Right cardiac atrium (tissue), 5 donors: Measurements from ENCODE around the gene BCO2. TPM values are rescaled to one million over a fixed set of nuclear protein-coding genes. Genes with fewer than 3 reads are reported as not detected.

ENCODE experiments used
- ATAC-seq, 2 donors: fragments of 200-7000 bp; cut with Tn5 transposase; one replicate each; pipeline versions ENCODE4 v1.8.0 to v1.9.1; 2020; ENCODE audit warnings: moderate library complexity in 2 of 2, mild to moderate bottlenecking in 1 of 2
- DNase-seq, 3 donors: peaks; one replicate each; pipeline ENCODE4 v3.0.0-alpha.2; 2020
- H3K27ac ChIP-seq: one replicate; pipeline ENCODE4 v1.5.1; 2013; ENCODE audit warnings: mild to moderate bottlenecking, low read length, control low read depth, moderate library complexity
- H3K27me3 ChIP-seq: one replicate; pipeline ENCODE4 v1.6.1; 2013; ENCODE audit not compliant: control insufficient read depth, insufficient read depth
- H3K4me1 ChIP-seq: one replicate; pipeline ENCODE4 v1.6.1; 2013; ENCODE audit warnings: low read length; ENCODE audit not compliant: control insufficient read depth, insufficient read depth
- H3K4me3 ChIP-seq: one replicate; pipeline ENCODE4 v1.5.1; 2013; ENCODE audit warnings: low read length, control low read depth
- H3K9me3 ChIP-seq: one replicate; pipeline ENCODE4 v1.6.1; 2013; ENCODE audit warnings: low read length; ENCODE audit not compliant: control insufficient read depth
- WGBS: extraction: QIAGEN DNeasy Blood & Tissue Kit; methylation state at CpG from one replicate; pipeline ENCODE4 v1.1.7; 2013; 5-methylcytosine and 5-hydroxymethylcytosine counted together
- intact Hi-C, 4 donors: fragments of 100-400 bp; cut with DNase I; formaldehyde crosslinking; loops; one replicate each; pipeline versions ENCODE4 v1.11.0 to v1.14.0; 2022 to 2023
- long read RNA-seq, 4 donors: library from polyadenylated mRNA; unstranded; transcript quantifications; one replicate each; pipeline ENCODE4 v2.0.0, GENCODE V29; 2020 to 2021
- polyA plus RNA-seq: library from polyadenylated mRNA; stranded (reverse); fragments of 200-250 nt; gene quantifications from one replicate; pipeline ENCODE4 v1.2.3, GENCODE V29; 2013
- total RNA-seq, 4 donors: library from RNA; stranded (reverse); fragmentation: NEBNext Ultra II Directional; extraction: Animal tissue kit (Norgen Biotek cat#: 25700); gene quantifications; one replicate each; pipeline ENCODE4 v1.2.1, GENCODE V29; 2021
- donor health status: healthy with polysubstance abuse.
- donor health status: DM: no; HTN: yes; CAD: no.
- donor health status: DM: no; HTN: no; CAD: no.
- donor health status: DM: no; HTN: yes; CAD: no; lungs with severe emphysema.
- donor health status: DM: yes; HTN: yes; CAD: no.

The BCO2 gene
- total RNA-seq (100 to 1,000 TPM in 2 of 4 donors, 10 to 100 TPM in 2; 78.3 to 147 (median 96.8) TPM), polyA plus RNA-seq (70.8 TPM)
- long read RNA-seq, donor 1, transcript BCO2-203 (12 exons, 2,598 nt) = minor isoform, 8 of 120 reads
- long read RNA-seq, donor 1, transcript BCO2-202 (10 exons, 1,868 nt) = minor isoform, 7 of 120 reads
- long read RNA-seq, donor 1, transcript BCO2-201 (12 exons, 2,930 nt) = major isoform, 57 of 120 reads
- long read RNA-seq, donor 1, partial matches to known transcripts = 11 of 120 reads
- long read RNA-seq, donor 1, other reads (novel, unspliced or antisense) = 35 of 120 reads
- long read RNA-seq, donor 2, transcript BCO2-203 (12 exons, 2,598 nt) = minor isoform, 7 of 61 reads
- long read RNA-seq, donor 2, transcript BCO2-201 (12 exons, 2,930 nt) = major isoform, 29 of 61 reads
- long read RNA-seq, donor 2, partial matches to known transcripts = 1 of 61 reads
- long read RNA-seq, donor 2, other reads (novel, unspliced or antisense) = 21 of 61 reads
- long read RNA-seq, donor 3, transcript BCO2-201 (12 exons, 2,930 nt) = major isoform, 96 of 267 reads
- long read RNA-seq, donor 3, transcript BCO2-214 (11 exons, 1,647 nt) = minor isoform, 7 of 267 reads
- long read RNA-seq, donor 3, transcript BCO2-203 (12 exons, 2,598 nt) = minor isoform, 25 of 267 reads
- long read RNA-seq, donor 3, transcript BCO2-202 (10 exons, 1,868 nt) = minor isoform, 12 of 267 reads
- long read RNA-seq, donor 3, partial matches to known transcripts = 16 of 267 reads
- long read RNA-seq, donor 3, other reads (novel, unspliced or antisense) = 107 of 267 reads
- long read RNA-seq, donor 4, transcript BCO2-201 (12 exons, 2,930 nt) = major isoform, 13 of 33 reads
- long read RNA-seq, donor 4, partial matches to known transcripts = 2 of 33 reads
- long read RNA-seq, donor 4, other reads (novel, unspliced or antisense) = 7 of 33 reads

- peak; percentile 95 to 96 for ATAC-seq
Measured at GRCh38 chr11:112174789-112175598, at the start of gene BCO2. Gene BCO2, plus strand, starts transcription at chr11:112175512. Its CDS starts 90 bp downstream, at chr11:112175602.

GRCh38 chr11:112127056-112127455 is 48.3 kb upstream of the BCO2 start:
- Histone ChIP-seq H3K27me3 (no peaks in the 10 kb centered on the region), H3K4me1 (no peaks in the 10 kb centered on the region), H3K4me3 (no peak overlapping the region), H3K9me3 (no peaks in the 10 kb centered on the region), H3K27ac (no peak overlapping the region)
- ATAC-seq (no peak), DNase-seq (no peak)
- intact Hi-C loops = no loop called here
- 97% methylated on average over 2 of the region's 2 CpGs for WGBS

More at GRCh38 chr11:112174789-112175598, at the start of gene BCO2:
- Histone ChIP-seq H3K27me3 (no peaks in the 10 kb centered on the region), H3K27ac (peak within 1 kb of the TSS; percentile 80), H3K9me3 (no peaks in the 10 kb centered on the region), H3K4me3 (peak within 1 kb of the TSS; percentile 69), H3K4me1 (no peaks in the 10 kb centered on the region)
- WGBS = 4% methylated on average over 11 of the region's 11 CpGs
- peak; percentile 88 to 93 (median 90) for DNase-seq
- intact Hi-C loops = loop anchor here in 3 of 4 donors (5.0 to 10.0 kb wide), 2 partner anchors 60 to 63 kb away; no protein-coding TSS in a partner anchor

GRCh38 chr11:112128483-112129121 is 46.7 kb upstream of the BCO2 start:
- H3K27me3 ChIP-seq = no peaks in the 10 kb centered on the region
- DNase-seq (peak in 2 of 3 donors; percentile 35 to 56), ATAC-seq (peak in 1 of 2 donors; percentile 44)
- intact Hi-C loops = no loop called here
- no peaks in the 10 kb centered on the region for H3K4me1 ChIP-seq
- no peak overlapping the region for H3K4me3 ChIP-seq
- 62% methylated on average over 3 of the region's 3 CpGs for WGBS
- H3K9me3 ChIP-seq = no peaks in the 10 kb centered on the region
- no peak overlapping the region for H3K27ac ChIP-seq

DNA sequence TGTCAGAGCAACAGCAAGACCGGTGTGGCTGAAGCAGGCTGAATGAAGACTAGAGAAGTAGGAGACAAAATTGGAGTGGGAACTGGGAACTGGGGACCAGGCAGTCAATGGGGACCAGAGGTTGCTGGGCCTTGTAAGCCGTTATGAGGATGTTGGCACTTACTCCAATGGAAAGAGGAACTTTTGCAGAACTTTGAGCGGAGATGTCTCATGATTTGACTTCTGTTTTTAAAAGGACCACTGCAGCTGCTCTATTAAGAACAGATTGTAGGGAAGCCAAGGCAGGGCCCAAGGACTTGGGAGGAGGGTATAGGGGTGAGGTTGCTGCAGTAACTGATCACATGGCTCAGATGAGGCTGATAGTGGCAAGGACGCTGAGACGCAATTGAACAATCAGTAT is 45.7 kb upstream of the BCO2 start:
- Histone ChIP-seq H3K9me3 (no peaks in the 10 kb centered on the region), H3K27me3 (no peaks in the 10 kb centered on the region), H3K4me3 (no peak overlapping the region), H3K27ac (no peak overlapping the region), H3K4me1 (no peaks in the 10 kb centered on the region)
- no peak for DNase-seq
- WGBS = 85% methylated on average over 5 of the region's 5 CpGs
- intact Hi-C loops = no loop called here
- ATAC-seq = peak; percentile 41 to 61

DNA sequence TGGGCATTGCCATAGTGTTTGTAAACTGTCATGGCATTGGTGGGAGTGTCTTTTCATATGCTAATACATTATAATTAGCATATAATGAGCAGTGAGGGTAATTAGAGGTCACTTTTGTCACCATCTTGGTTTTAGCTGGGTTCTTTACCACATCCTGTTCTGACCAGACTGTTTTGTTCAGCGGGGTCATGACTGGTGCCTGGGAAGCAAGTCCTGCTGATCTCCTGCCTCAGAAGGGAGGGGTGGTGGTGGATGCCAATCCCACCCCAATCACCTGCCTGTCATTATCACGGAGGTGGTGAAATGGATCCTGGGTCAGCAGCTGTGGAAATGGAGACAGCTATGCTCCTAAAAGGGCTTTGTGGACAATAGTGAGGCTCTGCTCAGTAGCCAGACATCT is 42.6 kb upstream of the BCO2 start:
- Histone ChIP-seq H3K27ac (no peak overlapping the region), H3K4me3 (no peak overlapping the region), H3K27me3 (no peaks in the 10 kb centered on the region), H3K9me3 (no peaks in the 10 kb centered on the region), H3K4me1 (no peaks in the 10 kb centered on the region)
- 70% methylated on average over 2 of the region's 2 CpGs for WGBS
- ATAC-seq = no peak
- DNase-seq = no peak
- intact Hi-C loops = no loop called here

- Histone ChIP-seq H3K4me1 (no peaks in the 10 kb centered on the region), H3K27me3 (no peaks in the 10 kb centered on the region), H3K4me3 (no peak overlapping the region), H3K27ac (no peak overlapping the region), H3K9me3 (no peaks in the 10 kb centered on the region)
- DNase-seq = no peak
- 86% methylated on average over 3 of the region's 4 CpGs for WGBS
- intact Hi-C loops = no loop called here
- ATAC-seq = no peak
Measured at GRCh38 chr11:112134473-112134872, 40.8 kb upstream of the BCO2 start.

DNA sequence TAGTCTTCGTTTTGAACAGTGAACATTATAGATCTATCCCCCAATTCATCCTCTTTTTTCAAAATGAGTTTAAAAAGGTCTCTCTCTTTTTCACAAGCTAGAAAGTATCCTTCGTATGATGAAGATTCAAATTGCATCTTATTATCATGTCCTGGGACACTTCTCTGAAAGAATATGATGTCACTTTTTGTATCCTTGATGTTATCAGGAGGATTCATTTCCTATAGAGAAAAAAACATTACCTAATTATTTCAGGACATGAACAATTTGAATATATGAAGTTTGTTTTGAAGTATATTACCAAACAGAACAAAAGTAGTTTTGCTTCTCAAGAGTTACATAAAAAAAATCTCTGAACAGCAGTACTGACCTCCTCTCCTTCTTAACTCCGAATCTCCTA is 31.7 kb upstream of the BCO2 start:
- Histone ChIP-seq H3K27ac (no peak overlapping the region), H3K4me3 (no peak overlapping the region), H3K4me1 (no peaks in the 10 kb centered on the region), H3K9me3 (no peaks in the 10 kb centered on the region), H3K27me3 (no peaks in the 10 kb centered on the region)
- ATAC-seq (no peak), DNase-seq (no peak)
- WGBS = 83% methylated on average over 3 of the region's 3 CpGs
- intact Hi-C loops = no loop called here

DNA sequence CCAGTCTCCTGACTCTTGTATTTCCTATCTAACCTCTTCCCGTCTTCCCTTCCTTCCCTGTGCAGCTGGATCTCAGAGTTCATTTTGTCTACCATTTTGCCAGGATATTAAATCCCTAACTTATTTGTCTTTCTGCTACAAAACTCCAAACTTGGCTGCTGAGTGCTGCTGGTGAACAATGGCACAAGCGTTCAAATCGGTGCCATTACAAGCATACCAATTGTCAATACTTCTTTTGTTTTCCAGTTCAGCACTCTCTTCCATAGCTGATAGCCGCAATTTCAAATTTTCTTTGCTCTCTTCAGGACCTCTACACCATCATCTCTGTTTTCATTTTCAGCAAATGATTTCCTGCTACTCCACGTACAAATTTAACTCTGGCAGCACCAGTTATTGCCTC is 24.8 kb upstream of the BCO2 start:
- Histone ChIP-seq H3K27me3 (no peaks in the 10 kb centered on the region), H3K4me1 (no peaks in the 10 kb centered on the region), H3K9me3 (no peaks in the 10 kb centered on the region), H3K27ac (no peak overlapping the region), H3K4me3 (no peak overlapping the region)
- WGBS = 72% methylated on average over 5 of the region's 5 CpGs
- intact Hi-C loops = no loop called here
- ATAC-seq (no peak), DNase-seq (no peak)

DNA sequence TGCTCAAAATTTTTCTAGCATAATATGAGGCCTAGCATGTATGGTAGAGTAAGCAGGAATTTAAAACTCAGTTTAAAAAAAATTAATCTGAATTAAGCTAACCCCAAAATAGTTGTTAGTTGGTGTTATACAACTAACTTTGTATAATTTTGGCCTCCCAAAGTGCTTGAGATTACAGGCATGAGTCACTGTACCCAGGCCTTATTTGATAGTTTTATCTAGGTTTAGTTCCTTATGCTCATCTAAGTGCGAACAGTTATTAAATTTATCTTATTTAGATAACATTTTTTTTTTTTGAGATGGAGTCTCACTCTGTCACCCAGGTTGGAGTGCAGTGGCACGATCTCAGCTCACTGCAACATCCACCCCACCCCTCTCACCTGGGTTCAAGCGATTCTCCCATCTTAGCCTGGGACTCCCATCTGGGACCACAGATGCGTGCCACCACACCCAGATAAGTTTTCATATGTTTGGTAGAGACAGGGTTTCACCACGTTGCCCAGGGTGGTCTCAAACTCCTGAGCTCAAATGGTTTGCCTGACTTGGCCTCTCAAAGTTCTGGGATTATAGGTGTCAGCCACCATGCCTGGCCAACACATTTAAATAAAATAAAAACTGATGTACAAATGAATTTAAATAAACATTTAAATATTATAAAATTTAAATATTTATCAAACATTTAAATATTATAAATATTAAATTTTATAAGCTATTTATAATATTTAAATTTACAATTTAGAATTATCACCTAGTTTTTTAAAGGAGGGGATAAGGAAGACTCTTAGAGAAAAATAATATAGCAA is 19.0 kb upstream of the BCO2 start:
- H3K27me3 ChIP-seq = no peaks in the 10 kb centered on the region
- no peak for DNase-seq
- WGBS = 69% methylated on average over 5 of the region's 5 CpGs
- no peak for ATAC-seq
- H3K27ac ChIP-seq = no peak overlapping the region
- no peak overlapping the region for H3K4me3 ChIP-seq
- no peaks in the 10 kb centered on the region for H3K9me3 ChIP-seq
- intact Hi-C loops = no loop called here
- H3K4me1 ChIP-seq = peaks cover 2% of the 10 kb centered on the region
